Measurements from ENCODE around the gene FYCO1. TPM values are rescaled to one million over a fixed set of nuclear protein-coding genes. Genes with fewer than 3 reads are reported as not detected.

FYCO1 gene
- polyA plus RNA-seq, 3 donors = 0.59 to 5.0 (median 1.3) TPM

DNA sequence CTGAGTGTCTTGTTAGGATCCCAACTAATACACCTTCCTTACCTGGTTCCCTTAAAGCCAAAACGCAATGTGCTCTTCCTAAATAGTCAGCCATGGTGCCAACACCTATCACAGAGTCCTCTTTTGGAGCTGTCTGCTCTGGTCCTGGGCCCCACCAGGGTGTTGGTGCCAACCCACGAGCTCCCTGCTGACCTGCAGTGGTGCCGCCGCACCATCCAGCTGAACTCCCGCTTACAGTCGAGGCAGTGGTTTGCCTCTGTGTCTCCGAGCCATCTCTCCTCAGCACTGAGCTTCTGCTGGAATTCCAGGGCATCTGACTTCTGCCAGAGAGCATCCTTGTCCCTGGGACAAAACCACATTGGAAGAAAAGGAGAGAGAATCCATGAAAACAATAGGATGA, 36.4 kb downstream of the FYCO1 start:
- no peak for DNase-seq
- Histone ChIP-seq H4K20me1 (ENCODE audit: insufficient read depth, low read length) (no peaks in the 10 kb centered on the region), H3K36me3 (replicated peaks in 1 of 2; ENCODE audit: control insufficient read depth in 1 of 2, insufficient read depth in 2 of 2, low read length in 2 of 2) (peaks cover 95 to 99% of the 10 kb centered on the region in 2 donors), H2AFZ (ENCODE audit: insufficient read depth, low read depth, low read length, poor library complexity, severe bottlenecking) (no peak overlapping the region), H3K27ac (ENCODE audit: low read depth in 1 of 2, low read length in 2 of 2) (no peak overlapping the region), H3K4me1 (ENCODE audit: control insufficient read depth in 1 of 2, insufficient read depth in 2 of 2, low read length in 2 of 2) (no peaks in the 10 kb centered on the region), H3K9me3 (replicated peaks in 1 of 2; ENCODE audit: control insufficient read depth in 1 of 2, insufficient read depth in 1 of 2, low read length in 2 of 2) (no peaks in the 10 kb centered on the region), H3K79me2 (ENCODE audit: insufficient read depth, low read length) (no peaks in the 10 kb centered on the region), H3K4me3 (replicated peaks in 1 of 3; ENCODE audit: low read depth in 2 of 3, low read length in 3 of 3) (no peak overlapping the region), H3K9ac (ENCODE audit: insufficient read depth, low read length, poor library complexity, severe bottlenecking) (no peak overlapping the region), H3K27me3 (ENCODE audit: control insufficient read depth in 2 of 2, insufficient read depth in 2 of 2, low read length in 2 of 2) (no peaks in the 10 kb centered on the region), H3K4me2 (replicated peaks; ENCODE audit: extremely low read depth, low read length, poor library complexity, severe bottlenecking) (no peak overlapping the region)
- 94% methylated on average over 7 of the region's 7 CpGs for WGBS (ENCODE audit: insufficient coverage)
- Mint-ChIP-seq H3K4me1 (no peaks in the 10 kb centered on the region), H3K27ac (peak overlapping the region in 2 of 7 donors; percentile 13 to 38), H3K4me3 (no peak overlapping the region), H3K27me3 (ENCODE audit: low read depth in 3 of 3) (peaks cover 0 to 2% (median 0%) of the 10 kb centered on the region in 3 donors), H3K36me3 (peaks cover 95 to 99% of the 10 kb centered on the region in 2 donors), H3K9me3 (peaks cover 0 to 2% (median 0%) of the 10 kb centered on the region in 7 donors)
- TF ChIP-seq CTCF (IDR thresholded peaks at IDR 0.05) = no peak
- intact Hi-C loops (cut with micrococcal nuclease) = no loop called here

DNA sequence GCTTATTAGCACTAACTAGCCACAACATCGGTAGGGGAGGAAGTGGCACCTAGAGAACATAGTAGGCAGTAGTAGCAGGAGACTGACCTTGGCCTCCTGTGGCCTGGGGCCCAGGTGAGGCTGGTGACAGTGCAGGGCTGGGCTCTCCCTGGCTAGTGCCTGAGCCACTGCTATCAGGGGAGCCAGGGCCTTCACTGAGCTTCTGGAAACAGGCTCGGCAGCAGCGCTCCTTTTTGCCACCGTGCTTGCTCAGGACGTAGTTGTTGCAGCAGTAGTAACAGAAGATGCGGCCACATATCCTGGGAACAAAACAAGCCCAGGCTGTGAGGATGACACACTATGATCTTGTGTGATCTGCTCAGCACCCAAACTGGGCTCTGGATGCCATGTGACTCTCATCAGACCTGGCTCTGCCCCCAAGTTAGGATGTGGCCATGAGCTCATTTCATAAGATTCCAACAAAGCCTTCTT, 37.3 kb downstream of the FYCO1 start:
- Mint-ChIP-seq H3K9me3 (peaks cover 0 to 2% (median 0%) of the 10 kb centered on the region in 7 donors), H3K4me3 (no peak overlapping the region), H3K4me1 (no peaks in the 10 kb centered on the region), H3K36me3 (peaks cover 95 to 99% of the 10 kb centered on the region in 2 donors), H3K27ac (no peak overlapping the region), H3K27me3 (ENCODE audit: low read depth in 3 of 3) (peaks cover 0 to 2% (median 0%) of the 10 kb centered on the region in 3 donors)
- Histone ChIP-seq H3K27ac (ENCODE audit: low read depth in 1 of 2, low read length in 2 of 2) (no peak overlapping the region), H3K79me2 (ENCODE audit: insufficient read depth, low read length) (no peaks in the 10 kb centered on the region), H3K27me3 (ENCODE audit: control insufficient read depth in 2 of 2, insufficient read depth in 2 of 2, low read length in 2 of 2) (no peaks in the 10 kb centered on the region), H4K20me1 (ENCODE audit: insufficient read depth, low read length) (no peaks in the 10 kb centered on the region), H3K4me2 (replicated peaks; ENCODE audit: extremely low read depth, low read length, poor library complexity, severe bottlenecking) (no peak overlapping the region), H3K4me1 (ENCODE audit: control insufficient read depth in 1 of 2, insufficient read depth in 2 of 2, low read length in 2 of 2) (no peaks in the 10 kb centered on the region), H3K9me3 (replicated peaks in 1 of 2; ENCODE audit: control insufficient read depth in 1 of 2, insufficient read depth in 1 of 2, low read length in 2 of 2) (no peaks in the 10 kb centered on the region), H3K9ac (ENCODE audit: insufficient read depth, low read length, poor library complexity, severe bottlenecking) (no peak overlapping the region), H3K4me3 (replicated peaks in 1 of 3; ENCODE audit: low read depth in 2 of 3, low read length in 3 of 3) (no peak overlapping the region), H2AFZ (ENCODE audit: insufficient read depth, low read depth, low read length, poor library complexity, severe bottlenecking) (no peak overlapping the region), H3K36me3 (replicated peaks in 1 of 2; ENCODE audit: control insufficient read depth in 1 of 2, insufficient read depth in 2 of 2, low read length in 2 of 2) (peaks cover 94 to 99% of the 10 kb centered on the region in 2 donors)
- 98% methylated on average over 6 of the region's 6 CpGs for WGBS (ENCODE audit: insufficient coverage)
- DNase-seq = no peak
- no peak for TF ChIP-seq CTCF (IDR thresholded peaks at IDR 0.05)
- intact Hi-C loops (cut with micrococcal nuclease) = no loop called here
